Muscle of back (tissue), 13 donors: ENCODE measurements around the gene GLRA2. TPM values are rescaled to one million over a fixed set of nuclear protein-coding genes. Genes with fewer than 3 reads are reported as not detected.

ENCODE experiments used
- DNase-seq, 3 donors: peaks; one replicate each; pipeline versions ENCODE4 v3.0.0 to v3.0.0-alpha.2; 2013
- long read RNA-seq, 9 donors: transcript quantifications; one replicate each; lab custom pipeline, GENCODE V29; 2026
- polyA plus RNA-seq, 10 donors: library from polyadenylated mRNA; unstranded; fragments of 120-200 nt; gene quantifications; one replicate each; pipeline ENCODE4 v1.2.1, GENCODE V29; 2013; ENCODE audit not compliant: insufficient read length in 10 of 10

Gene GLRA2
- polyA plus RNA-seq, result under 1 TPM in 7 of 10 donors, not detected in 3; 0.07 to 0.42 (median 0.21) TPM
- long read RNA-seq, donor 1, result 0 reads
- long read RNA-seq, donor 2, result 0 reads
- long read RNA-seq, donor 3, result 0 reads
- long read RNA-seq, donor 4, result 0 reads
- long read RNA-seq, donor 5, result 0 reads
- long read RNA-seq, donor 6, result 0 reads
- long read RNA-seq, donor 7, result 0 reads
- long read RNA-seq, donor 8, result 0 reads
- long read RNA-seq, donor 9, result 0 reads

GRCh38 chrX:14529290-14529989 is at the start of gene GLRA2:
GLRA2 (plus strand) TSS chrX:14529536; CDS start chrX:14530058, 522 bp downstream.
- peak; percentile 41 to 81 (median 56) for DNase-seq

DNA sequence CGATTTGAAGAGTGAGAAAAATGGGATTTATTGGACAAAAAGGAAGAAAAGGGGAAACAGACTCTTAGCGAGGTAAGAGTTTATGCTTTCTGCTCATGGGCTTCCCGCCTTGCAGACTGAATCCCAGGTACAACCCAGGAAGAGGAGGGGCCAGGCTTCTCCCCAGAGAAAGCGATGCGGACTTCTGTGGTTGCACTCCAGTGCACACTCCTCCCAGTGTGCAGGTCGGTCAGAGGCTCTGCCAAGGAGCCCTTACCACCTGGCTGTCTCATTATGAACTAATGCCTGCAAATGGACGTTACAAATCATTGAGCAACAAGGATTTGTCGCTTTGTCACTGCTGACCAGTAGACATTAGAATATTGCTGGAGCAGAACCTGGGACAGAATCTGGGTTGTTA is 39.9 kb upstream of the GLRA2 start:
- DNase-seq, result no peak

DNA sequence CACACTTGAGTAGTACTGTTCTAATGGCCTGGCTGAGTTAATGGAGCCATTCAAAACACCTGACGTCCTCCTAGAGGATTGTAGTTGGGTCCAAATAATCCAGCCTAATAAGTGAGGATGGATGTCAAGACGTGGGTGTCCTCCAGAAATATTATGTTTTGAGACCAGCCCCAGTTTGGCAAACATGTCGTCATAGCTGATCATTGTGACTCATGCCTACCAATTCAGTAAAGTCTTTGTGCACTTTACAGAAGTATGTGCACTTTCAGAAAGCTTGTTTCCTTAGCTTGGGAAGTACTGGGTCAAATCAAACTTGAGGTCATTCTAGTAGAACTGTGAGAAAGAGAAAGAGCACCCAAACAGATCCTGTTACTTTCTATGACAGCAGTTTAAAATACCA is 37.6 kb upstream of the GLRA2 start:
- DNase-seq, result no peak

DNA sequence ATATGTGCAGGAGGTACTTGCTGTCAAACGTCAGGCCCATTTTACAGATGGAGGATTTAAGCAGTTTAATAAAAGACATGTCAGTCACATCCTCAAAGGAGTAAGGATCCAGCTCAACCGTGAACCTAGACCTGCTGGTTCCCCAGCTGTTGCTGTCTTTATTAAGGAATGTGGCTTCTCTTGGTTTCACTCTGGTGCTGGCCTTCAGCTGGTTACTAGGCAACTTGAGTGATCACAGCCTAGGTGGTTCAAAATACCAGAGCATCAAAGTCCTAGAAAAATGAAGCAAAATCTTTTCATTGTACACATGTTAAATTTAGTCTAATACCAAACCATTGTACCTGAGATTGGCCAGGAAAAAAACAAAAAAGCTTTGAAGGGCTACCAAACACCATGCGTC is 32.7 kb upstream of the GLRA2 start:
- DNase-seq, result no peak

DNA sequence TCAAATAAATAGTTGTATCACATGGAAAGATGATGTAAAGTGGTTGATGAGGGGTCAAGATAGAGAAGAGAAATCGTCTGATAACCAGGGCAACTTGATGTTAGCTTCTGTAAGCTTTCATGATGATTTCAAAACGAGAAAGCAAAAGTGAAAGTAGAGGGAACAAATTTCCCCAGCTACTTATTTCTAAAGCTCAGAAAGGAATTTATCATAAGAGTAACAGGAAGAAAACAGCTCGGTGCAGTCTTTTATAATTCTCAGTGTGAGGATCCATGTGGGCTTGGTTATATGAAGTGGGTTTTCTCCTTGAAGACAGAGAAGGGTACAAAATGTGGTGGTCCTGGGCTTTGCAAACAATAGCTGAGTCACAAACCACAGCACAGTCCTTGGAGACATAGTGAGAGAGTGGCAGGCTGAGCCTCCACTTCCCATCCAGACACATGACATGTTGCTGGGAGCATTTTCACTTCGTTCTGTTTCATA is 32.1 kb upstream of the GLRA2 start:
- peak in 1 of 3 donors; percentile 45 for DNase-seq

- DNase-seq, result peak in 1 of 3 donors; percentile 62
Measured at GRCh38 chrX:14501327-14501726, 28.0 kb upstream of the GLRA2 start.

- DNase-seq, result peak in 1 of 3 donors; percentile 42
Measured at GRCh38 chrX:14504960-14505538, 24.3 kb upstream of the GLRA2 start.

DNA sequence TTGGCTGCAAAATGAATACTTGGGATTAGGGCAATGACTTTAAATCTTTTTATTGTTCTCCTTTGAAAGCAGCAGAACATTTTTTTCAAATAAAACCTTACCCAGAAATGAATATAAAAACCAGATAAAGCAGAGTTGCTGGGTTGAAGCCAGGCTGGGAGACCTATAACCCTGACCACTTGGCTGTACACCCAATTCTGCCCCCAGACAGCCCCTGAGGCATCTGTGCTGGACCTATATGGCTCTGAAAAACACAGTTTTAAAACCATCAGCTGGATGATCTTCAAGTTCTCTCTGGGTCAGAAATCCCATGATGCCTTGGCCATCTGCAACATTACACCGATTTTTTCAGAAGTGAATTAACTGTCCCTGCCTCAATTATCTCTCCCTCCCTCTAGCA is 23.7 kb upstream of the GLRA2 start:
- peak in 1 of 3 donors; percentile 65 for DNase-seq

- no peak for DNase-seq
Measured at GRCh38 chrX:14506866-14507265, 22.5 kb upstream of the GLRA2 start.

DNA sequence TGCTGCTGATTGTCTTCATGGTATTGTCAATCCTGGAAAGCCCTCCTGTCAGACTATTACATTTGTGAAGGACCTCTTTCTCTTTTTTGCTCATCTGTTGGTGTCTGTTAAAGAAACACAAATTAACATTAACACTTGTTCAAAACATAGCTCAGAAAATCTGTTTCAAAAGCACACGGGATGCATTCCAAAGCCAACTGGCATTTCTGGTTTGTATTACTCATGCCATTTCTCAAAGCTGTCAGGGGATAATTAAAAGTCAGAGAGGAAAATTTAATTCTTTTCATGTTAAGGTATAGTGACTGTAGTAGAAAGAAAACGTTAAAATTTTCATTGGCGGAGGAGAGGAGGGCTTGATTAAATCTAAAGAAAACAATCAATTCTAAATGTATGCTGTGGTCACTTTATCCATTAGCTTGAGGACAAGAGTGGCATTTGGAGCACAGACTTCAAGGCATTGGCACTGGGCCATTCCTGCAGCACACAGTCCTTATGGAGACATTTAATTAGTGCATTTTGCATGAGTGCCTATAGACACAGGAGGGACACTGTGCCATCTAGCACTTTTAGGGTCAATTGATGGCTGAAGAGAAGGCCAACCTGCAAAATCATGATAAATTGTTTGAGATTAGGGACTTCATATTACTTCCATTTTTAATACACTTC is 21.2 kb upstream of the GLRA2 start:
- no peak for DNase-seq

DNA sequence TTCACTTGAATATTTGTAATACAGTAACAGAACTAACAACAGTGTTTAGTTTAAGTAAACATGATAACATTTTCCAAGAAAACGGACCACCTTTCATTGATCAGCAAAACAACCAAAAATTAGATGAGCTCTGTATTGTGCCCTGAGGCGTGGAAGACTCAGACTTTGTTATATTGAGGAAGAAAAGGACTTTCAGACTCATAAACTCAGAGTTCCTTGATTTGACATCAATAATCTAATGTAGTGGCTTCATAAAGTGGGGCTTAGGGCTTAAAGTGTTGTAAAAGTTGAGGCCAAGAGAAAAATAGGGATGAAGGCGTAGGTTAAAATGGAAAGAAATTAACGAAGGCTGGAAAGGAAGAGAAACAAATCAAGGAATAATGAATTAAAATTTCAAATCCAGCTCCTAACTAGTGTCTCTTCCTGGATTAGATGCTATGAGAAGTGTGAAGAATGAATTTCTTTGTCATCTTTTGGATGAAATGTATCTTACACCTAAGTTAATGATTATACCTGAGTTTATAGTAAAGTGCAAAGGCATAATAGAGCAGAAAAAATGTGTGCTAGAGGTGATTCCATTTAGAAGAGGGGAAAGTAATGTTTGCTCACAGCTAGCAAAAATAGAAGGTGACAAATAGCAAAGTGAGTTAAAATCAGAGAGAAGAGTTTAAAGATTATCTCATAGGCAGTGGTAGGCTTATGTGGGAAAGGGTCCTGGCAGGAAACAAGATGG is 19.8 kb upstream of the GLRA2 start:
- no peak for DNase-seq

DNA sequence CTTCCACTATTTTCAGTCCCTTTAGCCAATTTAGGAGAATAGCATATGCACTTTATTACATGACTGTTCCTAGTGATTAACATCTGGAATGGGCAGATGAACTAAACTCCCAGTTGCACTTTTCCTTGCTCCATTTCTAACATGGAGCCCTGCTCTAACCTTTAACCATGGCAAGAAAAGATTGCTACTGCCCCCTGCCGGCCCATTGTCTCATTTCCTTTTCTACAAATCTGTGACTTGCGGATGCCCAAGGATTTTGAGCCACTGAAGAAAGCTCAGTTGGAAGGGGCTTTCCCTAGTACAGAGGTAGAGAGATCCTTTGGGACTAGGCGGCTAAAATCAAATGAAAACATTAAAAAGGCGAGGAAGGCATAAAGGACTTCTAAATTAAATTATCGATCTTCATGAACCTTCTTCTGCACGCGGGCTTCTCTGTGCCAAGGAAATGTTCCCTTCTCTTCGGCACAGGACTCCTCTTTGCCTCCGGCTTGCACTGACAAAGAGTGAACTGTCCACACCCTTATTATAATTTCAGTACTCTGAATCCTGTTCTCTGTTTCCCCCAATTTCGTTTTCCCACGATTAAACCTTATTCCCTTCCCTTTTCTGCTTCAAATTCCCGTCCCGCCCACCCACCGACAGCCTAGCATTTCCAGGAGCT is 577 bp upstream of the GLRA2 start:
- DNase-seq, result peak; percentile 40 to 82 (median 48)

DNA sequence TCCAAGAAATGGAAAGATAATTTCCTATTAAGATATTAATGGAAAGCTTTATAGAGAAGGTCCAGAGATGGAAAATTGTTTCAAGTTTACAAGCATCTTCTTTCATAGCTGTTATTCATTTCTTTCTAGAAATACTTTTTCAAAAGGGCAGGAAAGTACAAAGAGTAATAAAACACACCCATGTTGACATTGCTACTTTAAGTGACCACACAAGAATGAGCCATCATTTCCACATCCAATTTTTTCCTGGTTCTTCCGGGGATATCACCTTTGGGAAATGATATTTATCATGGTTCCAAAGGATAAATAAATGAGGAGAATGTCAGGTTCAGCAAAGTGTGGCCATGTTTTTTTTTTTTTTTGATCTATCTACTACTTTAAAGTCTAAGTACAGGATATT is 4.5 kb downstream of the GLRA2 start:
- DNase-seq, result no peak

GRCh38 chrX:14546190-14546589 is 16.9 kb downstream of the GLRA2 start:
- DNase-seq, result no peak

DNA sequence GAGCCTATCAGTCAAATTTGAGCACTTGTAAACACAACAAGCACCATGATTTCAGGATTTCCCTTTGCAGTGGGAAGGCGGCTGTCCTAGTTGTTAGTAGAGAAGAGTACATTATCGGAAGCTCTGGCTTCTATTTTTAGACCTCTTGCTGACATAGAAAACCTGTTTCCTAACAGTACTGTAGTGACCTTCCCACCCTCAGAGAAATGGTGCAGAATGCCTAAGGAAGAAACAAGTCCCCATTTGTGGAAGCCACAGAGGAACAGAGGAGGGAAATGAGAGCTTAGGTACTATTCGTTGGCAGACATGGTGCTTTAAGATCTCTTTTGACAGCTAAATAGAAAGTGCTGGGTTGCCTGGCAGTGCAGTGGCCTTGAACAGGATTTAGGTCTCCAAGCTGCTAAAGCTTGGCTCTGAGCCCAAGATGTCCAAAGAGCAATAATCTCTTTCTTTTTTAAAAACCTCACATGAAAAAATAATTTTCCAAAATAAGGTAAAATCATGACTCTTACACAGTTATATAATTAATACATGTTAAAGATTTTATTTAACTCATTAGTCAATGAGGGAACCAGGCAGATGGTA is 24.9 kb downstream of the GLRA2 start:
- DNase-seq, result peak in 2 of 3 donors; percentile 1 to 25

DNA sequence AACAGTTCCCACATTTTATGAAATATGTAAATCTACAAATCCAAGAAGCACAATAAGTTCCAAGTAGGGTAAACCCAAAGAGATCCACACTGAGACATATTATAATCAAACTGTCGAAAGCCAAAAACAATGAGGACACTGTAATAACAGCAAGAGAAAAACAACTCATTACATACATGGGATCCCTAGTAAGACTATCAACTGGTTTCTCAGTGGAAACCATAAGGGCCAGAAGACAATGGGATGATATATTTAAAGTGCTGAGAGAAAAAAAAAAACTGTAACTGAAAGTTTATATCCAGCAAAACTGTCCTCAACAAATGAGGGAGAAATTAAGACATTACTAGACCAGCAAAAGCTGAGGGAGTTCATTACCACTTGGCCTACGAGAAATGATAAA is 34.7 kb downstream of the GLRA2 start:
- no peak for DNase-seq

DNA sequence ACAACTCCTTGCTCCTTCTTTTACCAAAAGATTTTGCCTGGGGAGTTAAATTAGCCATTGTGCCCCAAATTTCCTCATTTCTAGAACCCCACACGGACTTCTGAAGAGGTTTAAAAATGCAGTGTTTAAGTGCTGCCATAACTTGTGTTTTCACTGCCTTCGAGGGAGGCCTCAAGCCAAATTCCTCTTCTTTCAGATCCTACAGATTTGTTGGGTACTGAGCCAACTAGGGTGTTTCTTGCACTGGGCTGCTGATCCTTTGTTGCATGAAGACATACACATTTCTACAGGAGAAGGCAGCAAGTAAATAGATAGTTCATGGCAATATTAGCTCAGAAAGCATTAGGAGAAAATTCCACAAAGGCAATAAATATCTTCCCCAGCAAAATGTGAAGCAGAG is 43.8 kb downstream of the GLRA2 start:
- peak in 2 of 3 donors; percentile 2 to 7 for DNase-seq

- no peak for DNase-seq
Measured at GRCh38 chrX:14581081-14581480, 51.7 kb downstream of the GLRA2 start.

DNA sequence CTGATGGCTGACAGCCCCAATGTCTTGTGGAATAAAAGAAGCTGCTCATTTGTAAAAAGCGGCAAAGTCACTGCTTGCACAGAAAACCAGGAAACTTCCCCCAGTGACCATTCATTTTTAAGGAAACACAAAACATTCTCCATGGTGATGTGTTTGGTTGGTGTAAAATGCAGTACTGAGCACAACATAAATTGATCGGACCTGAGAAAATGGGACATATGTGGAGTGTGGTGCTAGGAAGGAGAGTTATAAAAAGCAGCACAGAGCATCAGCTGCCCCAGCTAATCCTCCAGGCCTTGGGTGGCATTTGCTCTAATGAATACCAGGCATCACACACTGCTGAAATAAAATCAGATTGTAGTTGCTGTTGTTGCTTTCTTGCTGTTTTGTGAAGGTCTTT is 55.2 kb downstream of the GLRA2 start:
- no peak for DNase-seq

DNA sequence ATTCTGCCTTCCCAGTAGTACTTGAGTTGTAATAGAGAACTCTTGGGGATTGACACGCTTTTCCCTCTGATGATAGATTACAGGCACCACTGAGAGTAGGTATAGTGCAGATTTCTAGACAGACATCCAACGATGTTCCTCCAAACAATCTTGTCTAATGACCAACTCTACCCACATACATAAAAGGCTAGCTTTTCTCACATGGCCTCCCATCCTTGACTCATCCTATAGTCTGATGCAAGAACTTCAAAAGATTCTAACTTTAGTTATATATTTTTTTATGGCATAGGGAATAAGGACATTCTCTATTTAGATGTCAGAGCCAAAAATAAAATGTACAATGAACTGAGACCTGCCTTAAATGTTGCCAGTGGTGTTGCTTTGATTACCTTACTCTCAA is 60.9 kb downstream of the GLRA2 start:
- DNase-seq, result no peak
